OCI-LY7 (cell line): ENCODE measurements around the gene SIK2. TPM values are rescaled to one million over a fixed set of nuclear protein-coding genes. Genes with fewer than 3 reads are reported as not detected.

ENCODE experiments used
- BruUV-seq: library from RNA; stranded (reverse); fragments of 400-500 nt; replicated peaks from 2 replicates; lab custom pipeline; 2021; lab: Mats Ljungman, UMichigan
- CTCF ChIA-PET: fragments of 300-600 bp; sonication (Branson Sonifier 250); formaldehyde crosslinking; loops from one replicate; lab custom pipeline; 2022; ENCODE audit warnings: antibody characterized with exemption; ENCODE audit not compliant: unreplicated experiment; lab: Charles Lee
- POLR2A ChIA-PET: fragments of 300-600 bp; sonication (Branson Sonifier 250); formaldehyde crosslinking; loops from one replicate; lab custom pipeline; 2022; ENCODE audit warnings: antibody characterized with exemption; lab: Charles Lee
- DNase-seq: peaks from one replicate; pipeline ENCODE4 v3.0.0-alpha.2; 2015; ENCODE audit warnings: low spot score
- H2AFZ ChIP-seq: fragments of 200-600 bp; sonication (generic), shearing (Covaris generic); 2 replicates; pipeline ENCODE4 v1.6.1; 2014; ENCODE audit warnings: mild to moderate bottlenecking, antibody characterized with exemption, low read length, moderate library complexity
- H3K27ac ChIP-seq: fragments of 200-600 bp; sonication (generic); 2 replicates; pipeline ENCODE4 v1.5.1; 2014; ENCODE audit warnings: mixed run types, low read depth, mild to moderate bottlenecking, moderate library complexity, low read length, inconsistent platforms; ENCODE audit not compliant: poor library complexity, severe bottlenecking
- H3K36me3 ChIP-seq: fragments of 200-600 bp; sonication (generic); 2 replicates; pipeline ENCODE4 v1.6.1; 2014; ENCODE audit warnings: mild to moderate bottlenecking, antibody characterized with exemption, low read length, moderate library complexity, mixed read lengths; ENCODE audit not compliant: insufficient read depth
- H3K4me1 ChIP-seq: fragments of 200-600 bp; sonication (generic); 2 replicates; pipeline ENCODE4 v1.5.1; 2014; ENCODE audit warnings: mild to moderate bottlenecking, low read length; ENCODE audit not compliant: insufficient read depth, poor library complexity, severe bottlenecking
- H3K4me2 ChIP-seq: fragments of 200-600 bp; sonication (generic); 2 replicates; pipeline ENCODE4 v1.6.1; 2014; ENCODE audit warnings: mild to moderate bottlenecking, low read length
- H3K4me3 ChIP-seq: fragments of 200-600 bp; sonication (generic); 2 replicates; pipeline ENCODE4 v1.5.1; 2014; ENCODE audit warnings: mild to moderate bottlenecking, low read depth, low read length; ENCODE audit not compliant: poor library complexity, severe bottlenecking
- H3K79me2 ChIP-seq: fragments of 200-600 bp; sonication (generic); 2 replicates; pipeline ENCODE4 v1.6.1; 2016; ENCODE audit warnings: low read depth, mild to moderate bottlenecking, low read length, moderate library complexity, mixed read lengths; ENCODE audit not compliant: insufficient read depth
- H3K9me2 ChIP-seq: fragments of 200-600 bp; sonication (generic); 2 replicates; pipeline ENCODE4 v1.6.1; 2016; ENCODE audit warnings: mild to moderate bottlenecking, low read length, mixed read lengths; ENCODE audit not compliant: insufficient read depth
- H3K9me3 ChIP-seq: fragments of 200-600 bp; sonication (generic); 2 replicates; pipeline ENCODE4 v1.6.1; 2014; ENCODE audit warnings: mild to moderate bottlenecking, mixed run types, low read length, mixed read lengths
- H4K20me1 ChIP-seq: fragments of 200-600 bp; sonication (generic); 2 replicates; pipeline ENCODE4 v1.6.1; 2014; ENCODE audit warnings: mild to moderate bottlenecking, antibody characterized with exemption, low read length, moderate library complexity, mixed read lengths; ENCODE audit not compliant: insufficient read depth
- CTCF ChIP-seq: fragments of 200-600 bp; sonication (generic); conservative IDR thresholded peaks from 2 replicates; pipeline ENCODE4 v1.5.1; 2014; ENCODE audit warnings: mild to moderate bottlenecking, antibody characterized with exemption, low read length, moderate library complexity, mixed read lengths
- EZH2phosphoT487 ChIP-seq: fragments of 200-600 bp; sonication (generic); IDR thresholded peaks from 2 replicates; pipeline ENCODE4 v1.6.1; 2018; ENCODE audit warnings: low read depth, borderline replicate concordance, mild to moderate bottlenecking, mixed run types, antibody characterized with exemption, low read length, moderate library complexity, mixed read lengths
- intact Hi-C: fragments of 100-400 bp; cut with micrococcal nuclease; formaldehyde crosslinking; loops from one replicate; pipeline ENCODE4 v1.10.0; 2022; ENCODE audit not compliant: unreplicated experiment
- total RNA-seq, 2 experiments: library from RNA; depleted of rRNA in 1 of 2; stranded (reverse); fragments of >200 nt in 1 of 2; shearing (Covaris generic) in 1 of 2; gene quantifications; 2 replicates each; pipeline ENCODE4 v1.2.3, GENCODE V29; 2014 to 2022

Gene SIK2
- total RNA-seq, 2 experiments from 2014 or later = 9.8 to 16.9 TPM

- no peaks in the 10 kb centered on the region for H3K9me3 ChIP-seq
- no peak for TF ChIP-seq EZH2phosphoT487
- TF ChIP-seq CTCF = no peak
- H3K79me2 ChIP-seq = no peaks in the 10 kb centered on the region
- no peaks in the 10 kb centered on the region for H4K20me1 ChIP-seq
- intact Hi-C loops = loop anchor here (2.0 to 5.0 kb wide), 2 partner anchors 81 to 323 kb away; no protein-coding TSS in a partner anchor
- BruUV-seq = no TSS peak
- POLR2A ChIA-PET = interaction anchor here (0.7 to 4.4 kb wide), 5 partner anchors 11 to 187 kb away, joined by 3 to 52 read pairs (median 6); partner anchors contain the start of genes PPP2R1B and SIK2
- no peak overlapping the region for H3K4me2 ChIP-seq
- no peak for DNase-seq
- H3K4me1 ChIP-seq = peaks cover 29% of the 10 kb centered on the region
- H3K27ac ChIP-seq = no peak overlapping the region
- peak overlapping the region; percentile 86 for H2AFZ ChIP-seq
- no peaks in the 10 kb centered on the region for H3K36me3 ChIP-seq
- CTCF ChIA-PET = interaction anchor here (1.0 to 2.8 kb wide), 3 partner anchors 14 to 189 kb away, joined by 4 to 18 read pairs (median 9); no protein-coding TSS in a partner anchor
- no peak overlapping the region for H3K4me3 ChIP-seq
- H3K9me2 ChIP-seq = no peaks in the 10 kb centered on the region
Observed at GRCh38 chr11:111778047-111778558, 175.9 kb downstream of the SIK2 start.

- no TSS peak for BruUV-seq
- POLR2A ChIA-PET = interaction anchor here (1.4 to 1.6 kb wide), 2 partner anchors 54 to 58 kb away, joined by 3 to 4 read pairs; no protein-coding TSS in a partner anchor
- no peak overlapping the region for H3K4me2 ChIP-seq
- H2AFZ ChIP-seq = no peak overlapping the region
- DNase-seq = no peak
- no peaks in the 10 kb centered on the region for H3K79me2 ChIP-seq
- no peaks in the 10 kb centered on the region for H3K9me3 ChIP-seq
- no peaks in the 10 kb centered on the region for H4K20me1 ChIP-seq
- intact Hi-C loops = loop anchor here (2.0 to 5.0 kb wide), 2 partner anchors 82 to 324 kb away; no protein-coding TSS in a partner anchor
- no peak overlapping the region for H3K4me3 ChIP-seq
- CTCF ChIA-PET = no interaction called here
- no peak for TF ChIP-seq EZH2phosphoT487
- TF ChIP-seq CTCF = no peak
- peaks cover 29% of the 10 kb centered on the region for H3K4me1 ChIP-seq
- H3K9me2 ChIP-seq = no peaks in the 10 kb centered on the region
- H3K36me3 ChIP-seq = no peaks in the 10 kb centered on the region
- H3K27ac ChIP-seq = no peak overlapping the region
Observed at GRCh38 chr11:111779118-111779517, 176.9 kb downstream of the SIK2 start.

Other genes with a start within 250 kb of the SIK2 start
- gene POU2AF1, start 223.2 kb upstream of the SIK2 start, total RNA-seq (2014; rRNA removed; shearing (Covaris generic)) = 56.4 and 86.1 TPM in 2 replicates
- 285 and 315 TPM in 2 replicates for gene POU2AF1, start 223.2 kb upstream of the SIK2 start, total RNA-seq (2022)
- not detected in 2 replicates for gene BTG4, start 90.1 kb upstream of the SIK2 start, total RNA-seq (2014; rRNA removed; shearing (Covaris generic))
- gene BTG4, start 90.1 kb upstream of the SIK2 start, total RNA-seq (2022) = not detected in 2 replicates
- not detected in 2 replicates for gene HOATZ, start 87.7 kb upstream of the SIK2 start, total RNA-seq (2014; rRNA removed; shearing (Covaris generic))
- gene HOATZ, start 87.7 kb upstream of the SIK2 start, total RNA-seq (2022) = not detected in 2 replicates
- gene LAYN, start 61.7 kb upstream of the SIK2 start, total RNA-seq (2014; rRNA removed; shearing (Covaris generic)) = not detected in 2 replicates
- not detected in 2 replicates for gene LAYN, start 61.7 kb upstream of the SIK2 start, total RNA-seq (2022)
- 30.2 and 50.6 TPM in 2 replicates for gene PPP2R1B, start 163.9 kb downstream of the SIK2 start, total RNA-seq (2014; rRNA removed; shearing (Covaris generic))
- 81.5 and 84.2 TPM in 2 replicates for gene PPP2R1B, start 163.9 kb downstream of the SIK2 start, total RNA-seq (2022)